GM19372 (cell line): ENCODE measurements around the gene GNAI3.

ENCODE experiments used
- ATAC-seq: cut with Tn5 transposase; IDR thresholded peaks from one replicate; pipeline ENCODE4 v1.9.1; 2021; ENCODE audit warnings: mild to moderate bottlenecking, low read depth, moderate library complexity; ENCODE audit not compliant: unreplicated experiment

Gene GNAI3

GRCh38 chr1:109543988-109544735 lies 4.3 kb upstream of the GNAI3 start:
- ATAC-seq, result no peak

- ATAC-seq, result no peak
Observed at GRCh38 chr1:109546311-109547109, 1.9 kb upstream of the GNAI3 start.

GRCh38 chr1:109547463-109548320 lies 723 bp upstream of the GNAI3 start:
- ATAC-seq, result no peak

GRCh38 chr1:109556563-109556962 lies 8.1 kb downstream of the GNAI3 start:
- no peak for ATAC-seq

GRCh38 chr1:109557520-109557919 lies 9.1 kb downstream of the GNAI3 start:
- no peak for ATAC-seq

GRCh38 chr1:109559995-109560394 lies 11.6 kb downstream of the GNAI3 start:
- no peak for ATAC-seq

GRCh38 chr1:109564194-109564878 lies 15.9 kb downstream of the GNAI3 start:
- no peak for ATAC-seq

GRCh38 chr1:109565241-109565640 lies 16.8 kb downstream of the GNAI3 start:
- ATAC-seq, result no peak

GRCh38 chr1:109566982-109567381 lies 18.6 kb downstream of the GNAI3 start:
- ATAC-seq, result no peak

- ATAC-seq, result no peak
Observed at GRCh38 chr1:109567877-109568672, 19.7 kb downstream of the GNAI3 start.

- ATAC-seq, result no peak
Observed at GRCh38 chr1:109569323-109569722, 20.9 kb downstream of the GNAI3 start.

GRCh38 chr1:109570414-109570813 lies 22.0 kb downstream of the GNAI3 start:
- no peak for ATAC-seq

GRCh38 chr1:109573785-109574184 lies 25.4 kb downstream of the GNAI3 start:
- no peak for ATAC-seq

- ATAC-seq, result no peak
Observed at GRCh38 chr1:109578947-109579443, 30.6 kb downstream of the GNAI3 start.

- no peak for ATAC-seq
Observed at GRCh38 chr1:109579491-109579890, 31.1 kb downstream of the GNAI3 start.

GRCh38 chr1:109582021-109582420 lies 33.6 kb downstream of the GNAI3 start:
- ATAC-seq, result no peak

- no peak for ATAC-seq
Observed at GRCh38 chr1:109584766-109585165, 36.4 kb downstream of the GNAI3 start.

- no peak for ATAC-seq
Observed at GRCh38 chr1:109586055-109586454, 37.6 kb downstream of the GNAI3 start.

- no peak for ATAC-seq
Observed at GRCh38 chr1:109589177-109589576, 40.8 kb downstream of the GNAI3 start.
